AG20443 (cell line): Measurements from ENCODE around the gene SMURF1.
A peak's percentile ranks its signal among the peaks of the same experiment; 100 is the strongest.
"Not testable (repeated sequence)": the region's sequence is repeated elsewhere in the genome, so short reads cannot be mapped to it uniquely, and the experiment has no call there.

Experiments used
- DNase-seq: peaks from one replicate; pipeline ENCODE4 v3.0.0; 2012; ENCODE audit warnings: low spot score, mixed read lengths

The SMURF1 gene

DNA sequence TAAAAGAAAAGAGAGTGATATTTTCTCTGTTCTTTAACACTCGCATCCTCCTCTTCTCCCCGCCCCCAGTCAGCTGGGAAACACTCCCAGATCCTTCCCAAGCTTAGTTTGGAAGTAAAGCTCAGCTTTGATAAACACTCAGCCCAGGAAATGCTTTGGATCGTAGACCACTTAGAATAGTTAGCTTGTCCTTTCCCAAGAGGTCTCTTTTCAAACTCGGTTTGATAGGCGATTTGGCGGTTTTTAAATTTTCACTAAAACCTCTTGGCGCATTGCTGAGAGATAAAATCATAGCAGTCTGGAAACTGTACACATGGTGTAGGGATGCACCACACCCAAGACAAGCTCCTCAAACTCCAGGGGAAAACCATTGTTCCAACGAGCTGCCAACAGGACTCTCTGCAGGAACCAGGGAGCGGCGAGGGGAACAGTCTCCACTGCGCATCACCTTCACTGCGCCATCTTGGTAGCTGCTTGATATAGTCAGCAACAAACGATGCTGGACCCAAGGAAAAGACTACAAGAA, 22.3 kb downstream of the SMURF1 start:
- peak; percentile 76 for DNase-seq

DNA sequence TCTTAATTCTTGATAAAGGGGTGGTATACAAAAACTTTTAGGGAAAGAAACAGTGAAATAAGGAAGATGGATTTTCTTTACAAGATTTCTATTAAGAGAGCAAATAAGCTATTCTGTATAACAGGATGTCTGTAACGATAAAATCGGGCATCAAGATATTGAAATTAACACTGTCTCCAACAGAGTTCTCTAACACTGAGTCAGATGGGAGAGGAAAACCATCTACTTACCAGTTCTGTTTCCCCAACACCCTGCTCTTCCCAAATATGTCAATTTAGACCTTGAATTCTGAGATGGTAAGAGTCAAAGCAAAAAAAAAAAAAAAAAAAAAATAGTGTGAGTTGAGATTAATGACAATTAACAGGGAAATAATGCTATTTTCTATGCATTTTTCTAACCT, 23.0 kb downstream of the SMURF1 start:
- DNase-seq = no peak

DNA sequence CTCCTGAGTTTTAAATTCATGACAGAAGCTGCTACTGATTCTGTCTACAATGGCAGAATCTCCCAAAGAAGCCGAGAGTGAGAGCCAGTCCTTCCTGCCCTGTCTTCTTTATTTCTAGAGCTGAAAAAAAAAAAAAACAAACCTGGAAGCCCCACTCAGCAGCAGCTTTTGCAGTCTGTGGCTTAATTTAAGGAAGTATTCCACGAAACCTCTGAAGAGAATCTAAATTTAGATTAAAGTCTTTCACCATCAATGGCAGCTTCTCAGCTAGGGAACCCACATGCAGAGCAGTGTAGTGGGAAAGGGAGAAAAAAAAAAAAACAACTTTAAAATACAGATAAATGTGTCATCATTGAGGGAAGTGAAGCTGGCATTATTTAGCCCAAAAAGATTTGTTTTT, 23.4 kb downstream of the SMURF1 start:
- peak; percentile 49 for DNase-seq

DNA sequence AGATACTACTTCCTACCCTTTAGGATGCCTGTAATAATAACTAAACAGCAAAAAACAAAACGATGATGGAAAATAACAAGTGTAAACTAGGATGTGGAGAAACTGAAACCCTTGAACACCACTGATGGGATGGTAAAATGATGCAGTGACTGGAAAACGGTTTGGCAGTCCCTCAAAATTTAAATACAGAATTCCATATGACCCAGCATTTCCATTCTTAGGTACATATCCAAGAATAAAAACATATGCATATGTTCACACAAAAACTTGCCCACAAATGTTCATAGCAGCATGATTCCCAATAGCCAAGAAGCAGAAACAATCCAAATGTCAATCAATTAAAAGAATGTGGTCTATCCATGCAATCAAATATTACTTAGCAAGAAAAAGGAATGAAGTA, 25.8 kb downstream of the SMURF1 start:
- no peak for DNase-seq

DNA sequence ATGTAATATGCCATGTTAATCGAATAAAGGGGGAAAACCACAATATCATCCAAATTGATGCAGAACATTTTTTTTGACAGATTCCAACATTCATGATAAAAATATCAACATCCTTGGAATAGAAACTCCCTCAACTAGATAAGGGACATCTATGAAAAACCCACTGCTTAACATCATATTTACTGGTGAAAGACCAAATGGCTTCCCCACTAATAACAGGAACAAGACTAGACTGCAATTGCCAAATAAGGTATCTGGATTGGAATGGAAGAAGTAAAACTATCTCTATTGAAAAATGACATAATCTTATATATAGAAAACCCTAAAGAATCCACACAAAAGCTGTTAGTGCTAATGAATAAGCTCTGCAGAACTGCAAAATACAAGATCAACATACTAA, 27.8 kb downstream of the SMURF1 start:
- no peak for DNase-seq

DNA sequence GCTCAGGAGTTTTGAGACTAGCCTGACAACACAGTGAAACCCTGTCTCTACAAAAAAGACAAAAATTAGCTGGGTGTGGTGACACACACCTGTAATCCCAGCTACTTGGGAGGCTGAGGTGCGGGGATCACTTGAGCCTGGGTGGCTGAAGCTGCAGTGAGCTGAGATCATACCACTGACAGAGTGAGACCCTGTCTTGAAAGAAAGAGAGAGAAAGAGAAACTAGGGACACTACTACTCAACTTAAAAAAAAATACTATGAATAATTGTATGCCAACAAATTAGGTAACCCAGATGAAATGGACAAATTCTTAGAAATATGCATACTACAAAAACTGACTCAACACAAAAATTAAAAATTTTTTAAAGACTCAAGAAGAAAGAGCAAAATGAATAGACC, 28.5 kb downstream of the SMURF1 start:
- DNase-seq = no peak

DNA sequence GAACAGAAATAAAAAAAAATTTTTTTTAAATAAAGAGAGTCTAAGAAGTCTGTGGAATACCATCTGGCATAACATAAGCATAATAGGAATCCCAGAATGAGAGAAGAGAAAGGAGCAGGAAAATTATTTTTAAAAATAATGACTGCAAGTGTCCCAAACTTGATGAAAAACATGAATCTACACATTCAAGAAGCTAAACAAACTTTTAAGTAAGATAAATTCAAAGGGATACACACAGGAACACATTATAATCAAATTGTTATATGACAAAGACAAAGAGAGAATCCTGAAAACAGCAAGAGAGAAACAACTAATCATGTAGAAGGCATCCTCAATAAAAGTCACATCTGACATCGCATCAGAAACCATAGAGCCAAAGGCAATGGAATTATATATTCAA, 30.9 kb downstream of the SMURF1 start:
- no peak for DNase-seq

DNA sequence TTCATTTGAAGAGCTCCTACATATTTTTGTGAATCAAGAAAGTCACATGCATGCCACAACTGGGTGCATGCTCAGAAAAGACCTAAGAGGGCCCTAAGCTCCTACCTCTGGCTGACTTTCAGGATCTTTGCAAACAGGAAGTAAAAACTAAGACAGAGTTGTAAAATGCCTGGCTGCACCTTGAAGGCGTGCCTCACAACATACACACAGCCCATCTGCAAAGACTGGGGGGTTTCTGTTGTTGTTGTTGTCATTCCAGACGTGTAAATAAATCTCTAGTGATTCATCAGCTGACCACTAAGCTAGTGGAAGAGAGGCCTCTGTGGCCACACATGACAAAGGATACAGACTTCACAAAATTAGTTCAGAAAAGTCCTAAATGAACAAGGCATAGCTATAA, 31.8 kb downstream of the SMURF1 start:
- no peak for DNase-seq

DNA sequence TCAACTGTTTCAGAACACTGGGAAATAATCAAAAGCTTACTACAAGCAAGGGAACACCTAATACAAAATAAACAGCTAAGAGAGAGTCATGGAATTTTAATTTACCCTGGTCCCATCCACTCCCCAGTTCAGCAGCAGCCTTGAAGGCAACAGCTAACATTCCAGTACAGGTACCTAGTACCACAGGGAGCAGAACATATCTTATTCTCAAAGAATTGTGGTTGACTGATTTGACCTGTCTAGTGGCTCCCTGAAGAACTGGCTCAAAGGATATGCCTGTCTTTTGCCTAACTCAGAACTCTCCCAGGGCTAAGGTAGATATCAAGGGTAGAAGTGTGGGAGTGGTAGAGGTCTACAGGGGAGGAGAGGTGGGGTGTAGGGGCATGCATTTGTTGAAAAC, 32.3 kb downstream of the SMURF1 start:
- DNase-seq = no peak

DNA sequence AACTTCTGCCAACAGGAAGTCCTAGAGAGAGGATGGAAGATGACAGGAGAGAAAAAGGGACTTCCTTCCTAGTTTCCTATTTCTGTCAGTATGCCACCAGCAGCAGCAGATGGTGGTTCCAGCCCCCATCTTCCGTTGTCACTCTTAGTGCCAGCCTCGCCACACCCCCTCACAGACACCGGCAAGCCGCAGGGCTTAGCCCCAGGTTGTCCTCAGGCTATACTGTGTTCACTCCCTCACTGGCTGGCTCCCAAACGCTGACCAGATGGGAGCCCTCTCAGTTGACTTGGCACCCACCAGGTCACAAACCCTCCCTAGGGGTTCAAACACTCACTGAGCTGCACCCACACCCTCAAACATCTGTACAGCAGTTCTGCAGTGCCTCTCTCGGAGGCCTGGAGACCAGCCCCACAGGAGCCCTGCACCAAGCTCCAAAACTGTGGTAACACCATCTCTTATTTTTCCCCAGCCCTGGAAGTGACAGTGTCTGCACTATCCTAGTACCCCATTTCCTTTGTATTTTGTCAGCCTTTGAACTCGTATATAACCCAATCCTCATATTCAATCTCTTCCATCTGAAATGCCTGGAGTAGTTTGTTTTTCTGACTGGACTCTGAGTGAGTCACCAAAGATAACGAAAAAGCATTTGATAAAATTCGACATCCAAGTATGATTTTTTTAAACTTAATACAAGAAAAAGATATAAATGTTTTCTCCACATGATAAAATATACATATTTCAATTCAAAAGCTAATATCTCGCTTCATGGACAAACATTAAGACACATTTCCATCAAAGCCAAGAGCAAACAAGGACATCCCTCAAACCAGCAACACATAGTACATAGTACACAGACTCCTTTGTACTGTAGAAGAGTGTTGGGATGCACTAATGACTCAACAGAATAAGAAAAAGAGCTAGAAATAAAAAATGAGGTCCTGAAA, 34.5 kb downstream of the SMURF1 start:
- DNase-seq = no peak

DNA sequence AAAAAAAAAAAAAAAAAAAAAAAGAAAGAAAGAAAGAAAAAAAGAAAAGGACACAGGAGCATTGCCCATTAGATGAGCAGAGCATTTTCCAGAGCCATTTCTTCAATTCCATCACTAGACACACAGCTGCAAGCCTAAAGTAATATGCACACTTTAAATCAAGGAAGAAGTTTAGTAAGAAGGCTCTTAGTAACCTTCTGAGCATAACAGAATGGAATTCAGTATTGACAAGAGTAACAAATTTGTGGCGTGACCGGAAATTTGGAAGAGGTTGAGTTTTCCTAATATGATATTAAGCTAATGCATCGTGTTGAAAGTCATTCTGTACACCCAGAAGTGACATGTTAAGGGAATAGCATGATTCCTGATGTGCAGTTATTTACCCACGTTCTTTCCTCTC, 35.3 kb downstream of the SMURF1 start:
- DNase-seq = peak; percentile 52

DNA sequence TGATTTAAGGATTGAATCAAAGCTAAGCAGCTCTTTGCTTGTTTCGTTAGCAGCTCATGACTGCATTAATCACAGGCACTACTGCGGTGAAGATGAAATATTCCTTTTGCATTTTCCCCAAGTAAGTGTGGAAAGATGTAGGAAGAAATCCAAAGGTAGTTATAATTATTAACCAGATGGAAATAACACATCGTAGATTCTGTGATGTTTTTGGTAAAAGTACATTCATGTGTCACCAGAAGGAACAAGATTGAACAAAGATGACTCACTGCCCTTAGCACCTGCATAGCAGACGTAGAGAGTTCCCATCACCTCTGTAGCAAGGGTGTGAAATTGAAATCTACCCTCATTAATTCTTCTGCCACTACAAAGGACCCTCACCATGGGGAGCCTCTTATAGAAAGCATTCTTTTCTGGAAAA, 37.1 kb downstream of the SMURF1 start:
- DNase-seq = no peak

DNA sequence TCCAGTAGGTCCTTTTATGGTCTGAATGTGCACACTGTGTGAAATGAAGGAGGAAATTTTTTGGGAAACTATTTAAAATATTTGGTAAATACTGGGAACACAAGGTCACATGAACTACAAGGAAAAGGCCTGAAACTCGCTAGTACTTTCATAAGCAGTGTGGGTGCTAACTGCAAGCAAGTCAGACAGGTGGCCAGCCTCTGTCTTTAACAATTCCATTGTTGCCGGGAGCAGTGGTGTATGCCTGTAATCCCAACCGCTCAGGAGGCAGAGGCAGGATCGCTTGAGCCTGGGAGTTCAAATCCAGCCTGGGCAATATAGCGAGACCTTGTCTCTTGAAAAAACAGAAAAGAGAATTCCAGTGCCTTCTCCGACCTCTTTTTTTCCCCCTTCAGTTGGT, 37.5 kb downstream of the SMURF1 start:
- no peak for DNase-seq

DNA sequence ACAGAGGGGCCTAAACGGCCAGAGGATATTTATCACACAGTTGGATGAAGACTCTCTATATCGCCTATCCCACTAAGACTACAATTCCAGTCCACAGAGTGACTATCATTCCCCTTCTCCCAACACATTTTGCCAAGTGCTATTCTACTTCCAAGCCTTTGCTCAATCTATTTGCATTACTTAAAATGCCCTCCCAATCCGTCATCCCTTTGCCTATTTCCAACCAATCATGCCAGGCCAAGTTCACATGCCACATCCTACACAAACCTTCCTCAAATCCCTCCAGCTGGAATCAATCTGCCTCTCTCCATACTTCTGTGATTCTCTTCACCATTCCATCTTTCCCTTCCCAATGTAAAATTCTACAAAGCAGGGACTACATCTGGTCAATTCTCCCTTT, 38.2 kb downstream of the SMURF1 start:
- no peak for DNase-seq

DNA sequence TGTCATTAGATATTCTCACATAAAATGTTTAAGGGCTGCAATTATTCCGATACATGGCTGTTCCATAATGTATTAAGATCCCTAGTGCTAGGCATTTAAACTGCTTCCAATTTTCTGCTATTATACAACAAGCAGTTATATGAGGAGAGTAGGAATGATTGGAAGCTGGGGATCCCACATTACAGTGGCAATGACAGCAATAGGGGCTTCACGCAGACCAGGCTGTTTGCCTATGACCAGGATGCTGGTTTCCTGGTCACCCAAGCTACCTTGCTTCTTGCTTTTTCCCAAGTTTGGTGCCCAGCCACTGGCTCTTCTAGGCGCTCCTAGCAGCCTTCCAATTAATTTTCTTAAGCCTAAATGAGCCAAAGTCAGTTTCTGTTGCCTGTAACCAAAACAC, 39.3 kb downstream of the SMURF1 start:
- no peak for DNase-seq

DNA sequence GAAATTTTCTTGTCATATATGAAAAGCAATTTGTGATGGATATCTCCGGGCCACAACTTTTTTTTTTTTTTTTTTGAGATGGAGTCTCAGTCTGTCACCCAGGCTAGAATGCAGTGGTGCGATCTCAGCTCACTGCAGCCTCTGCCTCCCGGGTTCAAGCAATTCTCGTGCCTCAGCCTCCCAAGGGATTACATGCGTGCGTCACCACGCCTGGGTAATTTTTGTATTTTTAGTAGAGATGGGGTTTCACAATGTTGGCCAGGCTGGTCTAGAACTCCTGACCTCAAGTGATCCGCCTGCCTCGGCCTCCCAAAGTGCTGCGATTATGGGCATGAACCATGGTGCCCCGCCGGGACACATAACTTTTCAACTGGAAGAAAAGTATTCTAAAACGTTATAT, 40.1 kb downstream of the SMURF1 start:
- not testable (repeated sequence) for DNase-seq

DNA sequence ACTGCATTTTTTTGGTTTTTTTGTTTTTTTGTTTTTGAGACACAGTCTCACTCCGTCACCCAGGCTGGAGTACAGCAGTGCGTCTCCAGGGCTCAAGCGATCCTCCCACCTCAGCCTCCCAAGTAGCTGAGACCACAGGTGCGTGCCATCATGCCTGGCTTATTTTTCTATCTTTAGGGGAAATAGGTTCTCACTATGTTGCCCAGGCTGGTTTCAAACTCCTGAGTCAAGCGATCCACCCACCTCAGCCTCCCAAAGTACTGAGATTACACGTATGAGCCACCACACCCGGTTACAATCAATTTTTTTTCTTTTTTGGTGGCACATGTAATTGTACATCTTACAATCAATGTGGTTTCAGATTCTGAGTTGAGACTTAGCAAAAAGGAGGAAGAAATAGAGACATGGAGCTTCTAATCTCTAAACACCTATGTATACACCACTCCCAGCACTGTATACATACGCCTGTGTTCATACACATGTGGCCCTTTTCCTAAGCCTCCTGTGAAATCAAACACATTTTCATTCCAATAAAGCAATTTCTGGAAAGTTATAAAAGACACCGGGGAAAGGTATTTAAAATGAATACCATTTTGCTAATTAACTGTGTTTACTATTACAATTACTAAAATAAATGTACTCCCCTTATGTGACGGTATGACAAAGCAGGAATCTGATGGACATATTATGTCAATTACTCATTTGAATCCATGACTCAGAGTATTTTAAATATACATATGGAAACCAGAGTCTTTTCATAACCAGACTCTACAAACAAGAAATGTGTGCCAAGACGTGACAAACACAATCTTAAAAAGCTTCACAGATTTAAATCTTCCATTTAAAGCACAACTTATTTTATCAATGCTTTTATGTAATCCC, 40.9 kb downstream of the SMURF1 start:
- no peak for DNase-seq

DNA sequence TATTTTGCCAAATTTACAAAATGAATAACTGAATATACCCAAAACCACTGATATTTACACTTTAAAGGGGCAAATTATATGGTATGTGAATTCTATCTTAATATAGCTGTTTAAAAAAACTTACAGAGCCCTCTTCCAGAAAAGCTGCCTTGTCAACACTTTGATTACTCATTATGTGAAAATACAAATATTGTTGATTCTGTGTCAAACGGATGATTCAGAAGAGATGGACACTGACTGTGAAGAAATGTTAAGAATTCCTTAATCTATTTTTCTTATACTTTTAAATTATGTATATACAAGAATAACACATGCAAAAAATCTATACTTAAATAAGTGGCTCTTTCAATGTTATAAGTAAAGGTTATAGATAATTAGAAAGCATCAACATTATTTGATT, 41.5 kb downstream of the SMURF1 start:
- no peak for DNase-seq

DNA sequence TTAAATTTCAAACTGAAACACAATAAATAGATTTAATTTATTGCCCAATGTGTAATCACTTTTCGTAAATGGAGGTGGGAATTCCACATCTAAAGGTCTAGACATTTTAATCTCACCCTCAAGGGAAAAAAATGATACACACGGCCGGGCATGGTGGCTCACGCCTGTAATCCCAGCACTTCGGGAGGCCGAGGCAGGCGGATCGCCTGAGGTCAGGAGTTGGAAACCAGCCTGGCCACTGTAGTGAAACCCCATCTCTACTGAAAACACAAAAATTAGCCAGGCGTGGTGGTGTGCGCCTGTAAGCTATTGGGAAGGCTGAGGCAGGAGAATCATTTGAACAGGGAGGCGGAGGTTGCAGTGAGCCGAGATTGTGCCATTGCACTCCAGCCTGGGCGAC, 42.4 kb downstream of the SMURF1 start:
- DNase-seq = not testable (repeated sequence)

DNA sequence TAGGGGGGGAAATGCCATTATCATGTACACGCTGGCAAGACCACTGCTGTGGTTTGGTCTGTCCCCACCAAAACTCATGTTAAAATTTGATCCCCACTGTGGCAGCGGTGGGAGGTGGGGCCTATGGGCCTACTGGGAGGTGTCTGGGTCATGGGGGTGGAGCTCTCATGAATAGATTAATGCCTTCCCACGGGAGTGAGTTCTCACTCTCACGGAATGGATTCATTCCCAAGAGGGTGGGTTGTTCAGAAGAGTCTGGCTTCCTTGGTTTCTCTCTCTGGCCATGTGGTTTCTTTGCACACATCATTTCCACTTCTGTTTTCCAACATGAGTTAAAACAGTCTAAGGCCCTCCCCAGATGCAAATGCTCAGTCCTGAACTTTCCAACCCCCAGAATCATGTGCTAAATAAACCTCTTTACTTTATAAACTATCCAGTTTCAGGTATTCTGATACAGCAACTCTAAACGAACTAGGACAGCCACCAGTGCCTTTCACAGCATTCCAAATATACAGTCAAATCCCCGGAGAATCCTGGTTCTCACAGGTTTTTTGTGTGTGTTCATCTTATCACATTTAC, 44.3 kb downstream of the SMURF1 start:
- no peak for DNase-seq

DNA sequence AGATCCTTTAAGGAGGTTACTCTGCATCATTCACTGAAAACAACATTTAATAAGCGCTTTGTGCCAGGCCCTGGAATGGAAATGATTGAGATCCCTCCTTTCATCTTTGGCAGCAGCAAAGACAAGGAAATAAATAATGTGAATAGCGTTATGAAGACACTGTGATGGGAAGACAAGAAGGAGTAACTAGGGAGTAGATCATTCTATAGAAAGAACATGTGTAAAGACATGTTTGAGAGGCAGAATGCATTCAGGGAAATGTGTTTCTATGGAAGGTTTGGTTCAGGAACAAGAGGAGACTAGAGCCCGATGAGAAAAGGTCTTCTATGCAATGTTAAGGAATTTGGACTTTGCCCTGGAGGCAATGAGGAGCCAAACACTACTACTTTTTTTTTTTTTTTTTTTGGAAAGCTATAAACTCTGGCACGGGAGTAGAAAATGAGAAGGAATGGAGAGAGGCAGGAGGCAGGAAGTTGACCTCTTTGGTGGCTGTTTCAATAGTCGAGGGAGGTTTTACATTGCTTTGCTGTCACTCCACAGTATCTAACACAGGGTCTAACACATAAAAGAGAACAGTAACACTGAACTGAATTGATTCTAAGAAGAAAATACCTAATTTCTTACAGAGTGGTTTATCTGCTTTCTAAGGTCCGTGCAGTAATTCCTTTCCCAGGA, 44.9 kb downstream of the SMURF1 start:
- DNase-seq = peak; percentile 62

DNA sequence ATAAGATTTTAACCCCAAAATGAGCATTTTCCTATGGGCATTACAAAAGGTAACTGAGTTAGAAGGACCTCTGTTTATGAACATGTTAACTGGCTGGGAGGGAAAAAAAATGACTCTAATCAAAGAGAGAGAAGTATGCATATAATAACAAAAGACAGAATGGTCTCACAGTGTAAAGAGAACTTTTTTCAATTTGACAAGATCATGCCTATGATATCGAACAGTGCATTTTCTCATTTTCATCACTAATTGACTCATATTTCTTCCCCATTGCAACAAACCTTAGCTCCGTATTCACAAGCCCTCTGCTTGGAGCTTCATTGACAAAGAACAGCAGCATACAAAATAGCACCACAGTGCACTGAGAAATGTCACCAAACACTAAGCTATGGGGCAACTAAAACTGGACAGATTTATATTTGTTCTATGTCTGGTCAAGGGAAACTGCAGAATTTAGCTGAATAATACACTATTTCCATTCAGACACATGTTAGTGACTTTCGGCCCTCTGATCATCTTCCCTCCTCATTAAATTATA, 45.6 kb downstream of the SMURF1 start:
- no peak for DNase-seq
